ENCODE data around the gene FLNB. TPM values are rescaled to one million over a fixed set of nuclear protein-coding genes. Genes with fewer than 3 reads are reported as not detected.

Gene FLNB
- total and polyA plus RNA-seq, 10 of the 15 experiments (the other 5 are each of a cell fraction or from before 2014, with no cell fraction given), result 13.6 to 51.8 (median 26.4) TPM

GRCh38 chr3:58068122-58068809 lies 60.0 kb downstream of the FLNB start:
- no peaks in the 10 kb centered on the region for H3K79me2 ChIP-seq (ENCODE audit: control insufficient read depth, insufficient read depth, low read length)
- ChIA-PET RAD21 (ENCODE audit: unreplicated experiment) (interaction anchor here (0.6 to 1.6 kb wide), 2 partner anchors 26 to 38 kb away, joined by 3 to 5 read pairs; no protein-coding TSS in a partner anchor), SMC1A (ENCODE audit: uncharacterized antibody, unreplicated experiment) (interaction anchor here (0.5 to 1.3 kb wide), 2 partner anchors 15 to 19 kb away, joined by 3 to 4 read pairs; no protein-coding TSS in a partner anchor), CTCF (no interaction called here), POLR2A (no interaction called here)
- BruUV-seq (replicated peaks), result no TSS peak
- TF ChIP-seq, protein P1, sequence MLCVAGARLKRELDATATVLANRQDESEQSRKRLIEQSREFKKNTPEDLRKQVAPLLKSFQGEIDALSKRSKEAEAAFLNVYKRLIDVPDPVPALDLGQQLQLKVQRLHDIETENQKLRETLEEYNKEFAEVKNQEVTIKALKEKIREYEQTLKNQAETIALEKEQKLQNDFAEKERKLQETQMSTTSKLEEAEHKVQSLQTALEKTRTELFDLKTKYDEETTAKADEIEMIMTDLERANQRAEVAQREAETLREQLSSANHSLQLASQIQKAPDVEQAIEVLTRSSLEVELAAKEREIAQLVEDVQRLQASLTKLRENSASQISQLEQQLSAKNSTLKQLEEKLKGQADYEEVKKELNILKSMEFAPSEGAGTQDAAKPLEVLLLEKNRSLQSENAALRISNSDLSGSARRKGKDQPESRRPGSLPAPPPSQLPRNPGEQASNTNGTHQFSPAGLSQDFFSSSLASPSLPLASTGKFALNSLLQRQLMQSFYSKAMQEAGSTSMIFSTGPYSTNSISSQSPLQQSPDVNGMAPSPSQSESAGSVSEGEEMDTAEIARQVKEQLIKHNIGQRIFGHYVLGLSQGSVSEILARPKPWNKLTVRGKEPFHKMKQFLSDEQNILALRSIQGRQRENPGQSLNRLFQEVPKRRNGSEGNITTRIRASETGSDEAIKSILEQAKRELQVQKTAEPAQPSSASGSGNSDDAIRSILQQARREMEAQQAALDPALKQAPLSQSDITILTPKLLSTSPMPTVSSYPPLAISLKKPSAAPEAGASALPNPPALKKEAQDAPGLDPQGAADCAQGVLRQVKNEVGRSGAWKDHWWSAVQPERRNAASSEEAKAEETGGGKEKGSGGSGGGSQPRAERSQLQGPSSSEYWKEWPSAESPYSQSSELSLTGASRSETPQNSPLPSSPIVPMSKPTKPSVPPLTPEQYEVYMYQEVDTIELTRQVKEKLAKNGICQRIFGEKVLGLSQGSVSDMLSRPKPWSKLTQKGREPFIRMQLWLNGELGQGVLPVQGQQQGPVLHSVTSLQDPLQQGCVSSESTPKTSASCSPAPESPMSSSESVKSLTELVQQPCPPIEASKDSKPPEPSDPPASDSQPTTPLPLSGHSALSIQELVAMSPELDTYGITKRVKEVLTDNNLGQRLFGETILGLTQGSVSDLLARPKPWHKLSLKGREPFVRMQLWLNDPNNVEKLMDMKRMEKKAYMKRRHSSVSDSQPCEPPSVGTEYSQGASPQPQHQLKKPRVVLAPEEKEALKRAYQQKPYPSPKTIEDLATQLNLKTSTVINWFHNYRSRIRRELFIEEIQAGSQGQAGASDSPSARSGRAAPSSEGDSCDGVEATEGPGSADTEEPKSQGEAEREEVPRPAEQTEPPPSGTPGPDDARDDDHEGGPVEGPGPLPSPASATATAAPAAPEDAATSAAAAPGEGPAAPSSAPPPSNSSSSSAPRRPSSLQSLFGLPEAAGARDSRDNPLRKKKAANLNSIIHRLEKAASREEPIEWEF (IDR thresholded peaks at IDR 0.05; ENCODE audit: insufficient replicate concordance, low read depth, low read length), result no peak
- no peak for TF ChIP-seq MYC (IDR thresholded peaks at IDR 0.05; ENCODE audit: insufficient read depth, insufficient read length, insufficient replicate concordance, low read length, severe bottlenecking)
- TF ChIP-seq REST (IDR thresholded peaks at IDR 0.05; ENCODE audit: low read depth, low read length), result no peak
- TF ChIP-seq ZBTB40 (IDR thresholded peaks at IDR 0.05; ENCODE audit: borderline replicate concordance), result no peak
- TF ChIP-seq BRCA1 (IDR thresholded peaks at IDR 0.05; ENCODE audit: low read depth, low read length), result no peak
- no peak overlapping the region for H3K4me2 ChIP-seq (ENCODE audit: control insufficient read depth, insufficient read depth)
- peaks cover 2% of the 10 kb centered on the region for H3K4me1 ChIP-seq (ENCODE audit: control insufficient read depth, insufficient read depth, low read length)
- H2AFZ ChIP-seq (ENCODE audit: control insufficient read depth, low read depth, low read length), result no peak overlapping the region
- H4K20me1 ChIP-seq (ENCODE audit: control insufficient read depth, insufficient read depth), result no peaks in the 10 kb centered on the region
- no peak overlapping the region for H3K4me3 ChIP-seq
- no peaks in the 10 kb centered on the region for H3K9me3 ChIP-seq (replicated peaks; ENCODE audit: control insufficient read depth, insufficient read depth, low read length)
- intact Hi-C loops (cut with micrococcal nuclease; ENCODE audit: unreplicated experiment), result no loop called here
- ATAC-seq (no peak), FAIRE-seq (no peak), DNase-seq (ENCODE audit: low read depth, low spot score) (no peak)
- H3K36me3 ChIP-seq (ENCODE audit: control insufficient read depth in 2 of 2, insufficient read depth in 2 of 2, low read length in 1 of 2), result no peaks in the 10 kb centered on the region
- H3K27me3 ChIP-seq (replicated peaks in 1 of 2; ENCODE audit: control insufficient read depth in 2 of 2, insufficient read depth in 2 of 2, low read length in 1 of 2), result no peaks in the 10 kb centered on the region
- 53% methylated on average over 2 of the region's 2 CpGs for WGBS (ENCODE audit: insufficient coverage, insufficient replicate concordance, low lambda C conversion rate, missing lambda C conversion rate)
- no peak overlapping the region for H3K9ac ChIP-seq (ENCODE audit: control insufficient read depth, insufficient read depth, low read length)
- in situ Hi-C loops (cut with MboI), result no loop called here
- H3K27ac ChIP-seq (ENCODE audit: control insufficient read depth, insufficient read depth), result no peak overlapping the region

All from GM12878 (cell line).